Uterus (tissue), 4 donors: ENCODE results near the gene TSHZ2. TPM values are rescaled to one million over a fixed set of nuclear protein-coding genes. Genes with fewer than 3 reads are reported as not detected.

Experiments
- DNase-seq, 2 donors: peaks; one replicate each; pipeline ENCODE4 v3.0.0-alpha.2; 2019 to 2020
- H3K27ac ChIP-seq, 2 donors: fragments of 200-600 bp; sonication (generic); 1 replicate in 1 of 2; 2 replicates in 1 of 2; pipeline ENCODE4 v1.5.1; 2016 to 2018
- H3K27me3 ChIP-seq, 2 donors: fragments of 200-600 bp; sonication (generic); one replicate each; pipeline ENCODE4 v1.5.1; 2018 to 2019; ENCODE audit warnings: control low read depth in 1 of 2
- H3K36me3 ChIP-seq, 2 donors: fragments of 200-600 bp; sonication (generic); one replicate each; pipeline ENCODE4 v1.5.1; 2019; ENCODE audit warnings: control low read depth in 1 of 2
- H3K4me1 ChIP-seq, 2 donors: fragments of 200-600 bp; sonication (generic); one replicate each; pipeline ENCODE4 v1.5.1; 2018 to 2019; ENCODE audit warnings: control low read depth in 1 of 2
- H3K4me3 ChIP-seq, 2 donors: fragments of 200-600 bp; sonication (generic); 1 replicate in 1 of 2; 2 replicates in 1 of 2; pipeline ENCODE4 v1.5.1; 2018 to 2019; ENCODE audit warnings: mild to moderate bottlenecking in 1 of 2
- H3K9me3 ChIP-seq, 2 donors: fragments of 200-600 bp; sonication (generic); one replicate each; pipeline ENCODE4 v1.5.1; 2019; ENCODE audit warnings: control low read depth in 1 of 2
- POLR2A ChIP-seq, 2 donors: fragments of 450-650 bp; IDR thresholded peaks; one replicate each; pipeline ENCODE4 v1.6.1; 2016; ENCODE audit warnings: antibody characterized with exemption in 2 of 2, mild to moderate bottlenecking in 1 of 2, moderate library complexity in 1 of 2
- intact Hi-C: fragments of 100-400 bp; cut with DNase I; formaldehyde crosslinking; loops from one replicate; pipeline ENCODE4 v1.15.1; 2023; ENCODE audit warnings: low total_unique reads
- total RNA-seq, 4 donors: library from RNA; depleted of rRNA in 3 of 4; stranded (reverse); fragments of >200 nt in 3 of 4; gene quantifications; one replicate each; pipeline versions ENCODE4 v1.1.0 to v1.2.4, GENCODE V29; 2014 to 2023
- TF ChIP-seq, protein P1 (sequence below), 4 experiments: fragments of 200-600 bp in 2 of 4; fragments of 450-650 bp in 2 of 4; sonication (generic) in 2 of 4; IDR thresholded peaks; one replicate each; pipeline ENCODE4 v1.5.1; 2016 to 2019; ENCODE audit warnings: antibody characterized with exemption in 4 of 4, mild to moderate bottlenecking in 2 of 4, moderate library complexity in 1 of 4
- donor health status: DM: yes; HTN: yes; CAD: no.

Gene TSHZ2, protein sequence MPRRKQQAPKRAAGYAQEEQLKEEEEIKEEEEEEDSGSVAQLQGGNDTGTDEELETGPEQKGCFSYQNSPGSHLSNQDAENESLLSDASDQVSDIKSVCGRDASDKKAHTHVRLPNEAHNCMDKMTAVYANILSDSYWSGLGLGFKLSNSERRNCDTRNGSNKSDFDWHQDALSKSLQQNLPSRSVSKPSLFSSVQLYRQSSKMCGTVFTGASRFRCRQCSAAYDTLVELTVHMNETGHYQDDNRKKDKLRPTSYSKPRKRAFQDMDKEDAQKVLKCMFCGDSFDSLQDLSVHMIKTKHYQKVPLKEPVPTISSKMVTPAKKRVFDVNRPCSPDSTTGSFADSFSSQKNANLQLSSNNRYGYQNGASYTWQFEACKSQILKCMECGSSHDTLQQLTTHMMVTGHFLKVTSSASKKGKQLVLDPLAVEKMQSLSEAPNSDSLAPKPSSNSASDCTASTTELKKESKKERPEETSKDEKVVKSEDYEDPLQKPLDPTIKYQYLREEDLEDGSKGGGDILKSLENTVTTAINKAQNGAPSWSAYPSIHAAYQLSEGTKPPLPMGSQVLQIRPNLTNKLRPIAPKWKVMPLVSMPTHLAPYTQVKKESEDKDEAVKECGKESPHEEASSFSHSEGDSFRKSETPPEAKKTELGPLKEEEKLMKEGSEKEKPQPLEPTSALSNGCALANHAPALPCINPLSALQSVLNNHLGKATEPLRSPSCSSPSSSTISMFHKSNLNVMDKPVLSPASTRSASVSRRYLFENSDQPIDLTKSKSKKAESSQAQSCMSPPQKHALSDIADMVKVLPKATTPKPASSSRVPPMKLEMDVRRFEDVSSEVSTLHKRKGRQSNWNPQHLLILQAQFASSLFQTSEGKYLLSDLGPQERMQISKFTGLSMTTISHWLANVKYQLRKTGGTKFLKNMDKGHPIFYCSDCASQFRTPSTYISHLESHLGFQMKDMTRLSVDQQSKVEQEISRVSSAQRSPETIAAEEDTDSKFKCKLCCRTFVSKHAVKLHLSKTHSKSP (N-terminal part only)
- total RNA-seq: 10 to 100 TPM; 22.0 to 50.1 (median 33.1) TPM

DNA sequence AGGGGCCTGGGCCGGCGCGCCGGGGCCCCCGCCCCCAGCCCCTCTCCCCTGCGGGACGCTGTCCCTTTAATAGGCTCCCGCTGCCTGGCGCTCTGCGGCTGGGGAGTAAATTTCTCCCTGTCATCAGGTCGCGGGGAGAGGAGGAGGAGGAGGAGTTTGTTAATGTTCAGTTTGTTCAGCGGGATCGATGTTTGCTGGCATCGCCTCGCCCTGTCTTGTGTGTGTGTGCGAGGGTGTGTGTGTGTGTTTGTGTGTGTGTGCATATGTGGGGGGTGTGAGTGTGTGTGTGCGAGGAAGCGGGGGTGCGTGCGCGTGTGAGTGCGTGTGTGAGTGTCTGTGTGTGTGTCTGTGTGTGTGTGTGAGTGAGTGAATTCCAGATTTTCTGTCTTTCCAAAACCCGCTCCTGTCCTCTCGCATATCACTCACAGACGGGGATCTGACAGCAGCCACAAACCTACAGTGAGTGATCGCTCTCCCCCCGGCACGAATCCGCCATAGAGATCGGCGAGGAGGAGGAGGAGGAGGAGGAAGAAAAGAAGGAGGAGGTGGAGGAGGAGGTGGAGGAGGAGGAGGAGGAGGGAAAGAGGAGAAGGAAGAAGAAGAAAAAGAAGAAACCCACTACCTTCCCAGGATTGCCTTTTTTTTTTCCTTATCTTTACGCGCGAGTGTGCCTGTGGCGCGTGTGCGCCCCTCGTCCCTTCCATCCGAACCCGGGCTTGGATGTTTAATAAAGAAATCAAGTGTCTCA lies at the start of gene TSHZ2:
TSS of gene TSHZ2 (plus strand) at position 169 of the 748 bp plus-strand sequence. CDS start 936 bp downstream, outside the sequence.
- H3K27me3 ChIP-seq: no peaks in the 10 kb centered on the region
- peak within 1 kb of the TSS; percentile 77 to 82 for H3K27ac ChIP-seq
- peak within 1 kb of the TSS; percentile 48 to 64 for H3K4me3 ChIP-seq
- TF ChIP-seq, protein P1, sequence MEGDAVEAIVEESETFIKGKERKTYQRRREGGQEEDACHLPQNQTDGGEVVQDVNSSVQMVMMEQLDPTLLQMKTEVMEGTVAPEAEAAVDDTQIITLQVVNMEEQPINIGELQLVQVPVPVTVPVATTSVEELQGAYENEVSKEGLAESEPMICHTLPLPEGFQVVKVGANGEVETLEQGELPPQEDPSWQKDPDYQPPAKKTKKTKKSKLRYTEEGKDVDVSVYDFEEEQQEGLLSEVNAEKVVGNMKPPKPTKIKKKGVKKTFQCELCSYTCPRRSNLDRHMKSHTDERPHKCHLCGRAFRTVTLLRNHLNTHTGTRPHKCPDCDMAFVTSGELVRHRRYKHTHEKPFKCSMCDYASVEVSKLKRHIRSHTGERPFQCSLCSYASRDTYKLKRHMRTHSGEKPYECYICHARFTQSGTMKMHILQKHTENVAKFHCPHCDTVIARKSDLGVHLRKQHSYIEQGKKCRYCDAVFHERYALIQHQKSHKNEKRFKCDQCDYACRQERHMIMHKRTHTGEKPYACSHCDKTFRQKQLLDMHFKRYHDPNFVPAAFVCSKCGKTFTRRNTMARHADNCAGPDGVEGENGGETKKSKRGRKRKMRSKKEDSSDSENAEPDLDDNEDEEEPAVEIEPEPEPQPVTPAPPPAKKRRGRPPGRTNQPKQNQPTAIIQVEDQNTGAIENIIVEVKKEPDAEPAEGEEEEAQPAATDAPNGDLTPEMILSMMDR (IDR thresholded peaks at IDR 0.05): no peak
- TF ChIP-seq POLR2A (IDR thresholded peaks at IDR 0.05): no peak
- H3K4me1 ChIP-seq: no peaks in the 10 kb centered on the region
- intact Hi-C loops: no loop called here
- no peaks in the 10 kb centered on the region for H3K36me3 ChIP-seq
- DNase-seq: peak; percentile 50 to 59
- no peaks in the 10 kb centered on the region for H3K9me3 ChIP-seq

DNA sequence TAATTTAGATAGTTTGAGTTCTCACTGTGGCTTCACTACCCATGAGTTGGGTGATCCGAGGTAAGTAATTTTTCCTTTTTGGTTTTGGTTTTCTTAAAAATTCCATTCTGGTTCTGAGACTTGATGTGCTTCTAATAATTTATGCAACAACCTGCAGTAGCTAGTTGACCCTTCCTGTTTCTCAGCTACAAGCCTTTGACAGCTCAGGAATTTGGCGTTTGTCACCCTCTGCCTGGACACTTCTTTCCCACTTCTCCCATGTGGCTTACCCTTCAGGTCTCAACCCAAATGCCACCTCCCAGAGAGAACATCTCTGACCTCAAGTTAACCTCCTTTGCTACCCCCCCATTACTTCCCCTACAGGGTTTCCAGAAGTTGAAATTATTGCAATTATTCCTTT lies 49.7 kb upstream of the TSHZ2 start:
- no peak overlapping the region for H3K27ac ChIP-seq
- TF ChIP-seq POLR2A (IDR thresholded peaks at IDR 0.05): no peak
- TF ChIP-seq, protein P1 (IDR thresholded peaks at IDR 0.05): no peak

DNA sequence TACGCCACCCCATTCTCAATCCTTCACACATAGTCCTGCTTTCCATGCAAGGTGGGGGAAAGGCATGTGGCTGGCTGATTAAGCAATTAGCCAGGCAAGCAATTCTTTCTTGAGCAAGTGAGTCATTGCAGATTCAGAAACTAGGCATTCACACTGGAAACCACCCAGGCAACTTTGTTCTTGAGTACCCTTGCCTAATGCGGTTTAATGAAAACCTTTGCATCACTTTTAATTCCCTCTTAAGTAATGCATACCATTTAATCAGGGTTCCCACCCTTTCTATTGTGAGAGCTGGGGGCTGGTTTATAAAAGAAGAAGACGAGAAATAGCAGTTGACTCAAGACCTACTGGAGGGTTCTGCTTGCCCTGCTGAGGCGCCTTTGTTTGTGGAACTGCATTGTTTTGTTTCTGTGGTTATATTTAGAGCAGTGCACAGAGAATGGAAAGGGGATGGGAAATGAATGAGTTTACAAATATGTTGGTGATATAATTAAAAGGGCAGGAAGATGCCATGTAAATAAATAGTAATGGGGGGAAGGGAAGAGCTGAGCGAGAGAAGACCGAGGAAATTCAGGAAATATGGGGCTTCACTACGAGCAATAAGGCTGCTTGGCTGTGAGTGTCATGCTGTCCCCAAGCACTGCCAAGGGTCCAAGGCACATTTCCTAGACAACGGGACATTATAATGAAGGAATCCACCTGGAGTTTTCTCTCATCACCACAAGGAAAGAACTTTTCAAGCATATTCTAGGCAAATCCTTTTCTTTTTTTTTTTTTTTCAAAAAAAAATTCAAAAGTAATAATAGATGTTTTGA lies 48.8 kb upstream of the TSHZ2 start:
- H3K36me3 ChIP-seq: no peaks in the 10 kb centered on the region
- H3K4me3 ChIP-seq: no peak overlapping the region
- no peaks in the 10 kb centered on the region for H3K4me1 ChIP-seq
- H3K27ac ChIP-seq: no peak overlapping the region
- intact Hi-C loops: no loop called here
- H3K27me3 ChIP-seq: no peaks in the 10 kb centered on the region
- H3K9me3 ChIP-seq: no peaks in the 10 kb centered on the region
- TF ChIP-seq, protein P1 (IDR thresholded peaks at IDR 0.05): no peak
- TF ChIP-seq POLR2A (IDR thresholded peaks at IDR 0.05): no peak
- DNase-seq: peak in 1 of 2 donors; percentile 17

More for the DNA sequence above, 49.7 kb upstream of the TSHZ2 start:
- Histone ChIP-seq H3K9me3 (no peaks in the 10 kb centered on the region), H3K36me3 (no peaks in the 10 kb centered on the region), H3K4me1 (no peaks in the 10 kb centered on the region), H3K4me3 (no peak overlapping the region), H3K27me3 (no peaks in the 10 kb centered on the region)
- no peak for DNase-seq
- intact Hi-C loops: no loop called here

DNA sequence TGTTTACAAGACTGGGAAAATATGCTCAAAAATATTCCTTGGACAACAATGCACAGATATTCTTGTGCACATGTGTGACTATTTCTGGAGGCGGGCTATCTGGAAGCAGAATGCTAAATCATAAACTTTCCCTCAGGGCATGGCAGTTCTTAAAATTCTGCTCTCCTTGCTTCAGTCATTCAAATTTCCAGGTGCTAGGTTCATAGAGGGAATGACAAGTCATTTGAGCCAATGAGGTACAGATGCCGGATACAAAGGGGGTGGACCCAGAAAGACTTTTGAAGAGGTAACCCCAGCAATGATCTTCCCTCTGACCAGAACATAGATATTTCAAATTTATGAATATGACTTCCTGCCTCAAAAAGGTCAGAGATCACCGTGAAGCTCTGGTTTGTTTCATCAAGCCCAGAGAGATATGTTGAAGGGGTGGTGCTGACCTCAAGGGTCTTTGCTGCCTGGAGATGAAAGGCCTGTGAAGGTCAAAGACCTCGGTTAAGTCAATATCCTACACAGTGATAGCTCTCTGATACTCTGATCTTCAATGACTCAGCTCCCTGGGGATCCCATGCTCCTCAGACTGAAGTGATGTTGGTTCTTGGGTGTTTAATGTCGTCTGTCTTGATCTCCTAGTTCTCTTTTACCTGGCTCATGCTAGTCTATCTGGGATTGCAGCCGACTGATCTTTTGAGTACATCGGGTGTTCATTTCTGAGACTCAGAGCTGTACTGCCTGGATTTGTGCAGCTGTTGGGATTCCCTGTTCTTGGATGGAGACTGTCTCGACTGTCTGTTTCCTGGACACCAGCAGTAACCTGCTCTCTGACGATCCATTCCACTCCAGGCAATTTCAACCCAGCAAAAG lies 47.5 kb upstream of the TSHZ2 start:
- H3K27me3 ChIP-seq: no peaks in the 10 kb centered on the region

More for the DNA sequence above, 47.5 kb upstream of the TSHZ2 start:
- H3K4me3 ChIP-seq: no peak overlapping the region
- intact Hi-C loops: no loop called here
- H3K36me3 ChIP-seq: no peaks in the 10 kb centered on the region
- no peaks in the 10 kb centered on the region for H3K9me3 ChIP-seq
- H3K4me1 ChIP-seq: no peaks in the 10 kb centered on the region
- TF ChIP-seq POLR2A (IDR thresholded peaks at IDR 0.05): no peak
- TF ChIP-seq, protein P1 (IDR thresholded peaks at IDR 0.05): no peak
- no peak for DNase-seq
- H3K27ac ChIP-seq: no peak overlapping the region
